A673 (cell line): ENCODE measurements around the gene MEP1A. TPM values are rescaled to one million over a fixed set of nuclear protein-coding genes. Genes with fewer than 3 reads are reported as not detected.

ENCODE experiments used
- BruUV-seq: library from RNA; stranded (reverse); fragments of 400-500 nt; replicated peaks from 2 replicates; lab custom pipeline; 2021; lab: Mats Ljungman, UMichigan
- CTCF ChIA-PET: fragments of 300-600 bp; sonication (Branson Sonifier 250); formaldehyde crosslinking; loops from one replicate; lab custom pipeline; 2022; ENCODE audit warnings: antibody characterized with exemption; lab: Charles Lee
- POLR2A ChIA-PET: fragments of 300-600 bp; sonication (Branson Sonifier 250); formaldehyde crosslinking; loops from one replicate; lab custom pipeline; 2022; ENCODE audit warnings: antibody characterized with exemption; ENCODE audit not compliant: low non-redundant PET; lab: Charles Lee
- DNase-seq: peaks from one replicate; pipeline ENCODE4 v3.0.0-alpha.2; 2015; ENCODE audit warnings: low spot score
- H3K27ac ChIP-seq: fragments of 200-600 bp; sonication (generic); 2 replicates; pipeline ENCODE4 v1.5.1; 2016; ENCODE audit warnings: mixed run types, low read depth, mild to moderate bottlenecking, mixed read lengths, antibody characterized with exemption, low read length; ENCODE audit not compliant: poor library complexity, severe bottlenecking
- H3K27me3 ChIP-seq: fragments of 200-600 bp; sonication (generic); replicated peaks from 2 replicates; pipeline ENCODE4 v1.6.1; 2017; ENCODE audit warnings: mixed run types, low read depth, mild to moderate bottlenecking, mixed read lengths, antibody characterized with exemption, low read length; ENCODE audit not compliant: insufficient read depth, poor library complexity
- H3K36me3 ChIP-seq: fragments of 200-600 bp; sonication (generic); 2 replicates; pipeline ENCODE4 v1.6.1; 2016; ENCODE audit warnings: mixed run types, mild to moderate bottlenecking, mixed read lengths, antibody characterized with exemption, low read length; ENCODE audit not compliant: insufficient read depth, poor library complexity, severe bottlenecking
- H3K4me1 ChIP-seq: fragments of 200-600 bp; sonication (generic); 2 replicates; pipeline ENCODE4 v1.6.1; 2017; ENCODE audit warnings: mixed run types, mild to moderate bottlenecking, mixed read lengths, antibody characterized with exemption, low read length; ENCODE audit not compliant: insufficient read depth, poor library complexity, severe bottlenecking
- H3K4me3 ChIP-seq: fragments of 200-600 bp; sonication (generic); 2 replicates; pipeline ENCODE4 v1.5.1; 2016; ENCODE audit warnings: low read depth, mixed run types, mild to moderate bottlenecking, mixed read lengths, low read length; ENCODE audit not compliant: poor library complexity, severe bottlenecking
- H3K9me3 ChIP-seq: fragments of 200-600 bp; sonication (generic); 2 replicates; pipeline ENCODE4 v1.6.1; 2016; ENCODE audit warnings: mixed run types, low read depth, mild to moderate bottlenecking, mixed read lengths, antibody characterized with exemption, low read length; ENCODE audit not compliant: poor library complexity, severe bottlenecking
- CTCF ChIP-seq: fragments of 300-800, 200-600 bp; sonication (generic); conservative IDR thresholded peaks from 2 replicates; pipeline ENCODE4 v1.5.1; 2017; ENCODE audit warnings: low read depth, mild to moderate bottlenecking, antibody characterized with exemption, low read length, moderate library complexity, mixed read lengths
- EZH2 ChIP-seq: fragments of 200-600 bp; sonication (generic); IDR thresholded peaks from 2 replicates; pipeline ENCODE4 v1.6.1; 2017; ENCODE audit warnings: borderline replicate concordance, low read depth, mild to moderate bottlenecking, mixed read lengths, antibody characterized with exemption, low read length; ENCODE audit not compliant: poor library complexity, severe bottlenecking
- intact Hi-C: fragments of 100-400 bp; cut with micrococcal nuclease; formaldehyde crosslinking; loops from one replicate; pipeline ENCODE4 v1.10.0; 2022; ENCODE audit not compliant: unreplicated experiment
- total RNA-seq: library from RNA; stranded (reverse); gene quantifications from 2 replicates; pipeline ENCODE4 v1.2.3, GENCODE V29; 2021

MEP1A gene
- total RNA-seq, 1 experiment from 2014 or later = not detected

GRCh38 chr6:46816626-46817025 is 23.4 kb downstream of the MEP1A start:
- BruUV-seq = no TSS peak
- TF ChIP-seq EZH2 (no peak), CTCF (no peak)
- CTCF ChIA-PET = no interaction called here
- DNase-seq = no peak
- no peak overlapping the region for H3K4me3 ChIP-seq
- POLR2A ChIA-PET = no interaction called here
- H3K27me3 ChIP-seq = no peaks in the 10 kb centered on the region
- no peaks in the 10 kb centered on the region for H3K9me3 ChIP-seq
- no peak overlapping the region for H3K27ac ChIP-seq
- intact Hi-C loops = no loop called here
- no peaks in the 10 kb centered on the region for H3K4me1 ChIP-seq
- no peaks in the 10 kb centered on the region for H3K36me3 ChIP-seq

GRCh38 chr6:46819561-46819960 is 26.4 kb downstream of the MEP1A start:
- no peaks in the 10 kb centered on the region for H3K36me3 ChIP-seq
- no peaks in the 10 kb centered on the region for H3K4me1 ChIP-seq
- no peak overlapping the region for H3K4me3 ChIP-seq
- intact Hi-C loops = no loop called here
- TF ChIP-seq EZH2 (no peak), CTCF (no peak)
- no peak overlapping the region for H3K27ac ChIP-seq
- ChIA-PET POLR2A (no interaction called here), CTCF (no interaction called here)
- DNase-seq = no peak
- no peaks in the 10 kb centered on the region for H3K27me3 ChIP-seq
- no peaks in the 10 kb centered on the region for H3K9me3 ChIP-seq
- no TSS peak for BruUV-seq

- no peaks in the 10 kb centered on the region for H3K4me1 ChIP-seq
- no peaks in the 10 kb centered on the region for H3K9me3 ChIP-seq
- CTCF ChIA-PET = no interaction called here
- H3K27ac ChIP-seq = no peak overlapping the region
- BruUV-seq = no TSS peak
- H3K36me3 ChIP-seq = no peaks in the 10 kb centered on the region
- TF ChIP-seq CTCF = no peak
- no peak for TF ChIP-seq EZH2
- POLR2A ChIA-PET = no interaction called here
- DNase-seq = no peak
- no peak overlapping the region for H3K4me3 ChIP-seq
- no peaks in the 10 kb centered on the region for H3K27me3 ChIP-seq
- intact Hi-C loops = no loop called here
These were observed 28.3 kb downstream of the MEP1A start for GRCh38 chr6:46821458-46821881.
